ENCODE data around the gene TOX4.

Gene TOX4

DNA sequence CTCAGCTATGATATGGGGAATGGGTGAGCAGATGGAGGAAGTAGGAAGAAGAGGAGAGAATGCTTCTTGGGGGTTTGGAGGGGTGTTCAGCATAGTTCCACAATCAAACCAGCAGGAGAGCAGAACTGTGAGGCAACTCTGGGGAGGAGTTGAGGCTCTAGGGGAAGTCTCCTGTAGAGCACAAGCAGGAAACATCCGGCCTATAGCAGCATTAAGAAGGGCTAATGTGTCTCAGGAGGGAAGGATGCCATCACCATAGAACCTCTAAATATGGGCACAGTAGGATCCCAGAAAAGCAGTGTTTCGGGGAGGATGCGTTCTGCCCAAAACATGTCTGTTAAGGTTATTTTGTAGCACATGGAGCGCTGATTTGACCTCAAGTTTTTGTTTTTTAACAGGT, 57.6 kb downstream of the TOX4 start:
- no peak overlapping the region for H3K4me2 ChIP-seq (ENCODE audit: insufficient read depth, low read length)
- H2AFZ ChIP-seq (ENCODE audit: low read depth, low read length) = no peak overlapping the region
- H4K20me1 ChIP-seq (ENCODE audit: insufficient read depth, low read length) = no peaks in the 10 kb centered on the region
- H3K36me3 ChIP-seq (ENCODE audit: insufficient read depth, low read length) = no peaks in the 10 kb centered on the region
- peaks cover 22% of the 10 kb centered on the region for H3K27me3 ChIP-seq (ENCODE audit: insufficient read depth, low read length, poor library complexity)
- no peaks in the 10 kb centered on the region for H3K4me1 ChIP-seq (ENCODE audit: insufficient read depth, low read length)
- DNase-seq (no peak), ATAC-seq (ENCODE audit: insufficient read depth, low read depth) (no peak)
- no peaks in the 10 kb centered on the region for H3K79me2 ChIP-seq (ENCODE audit: insufficient read depth, low read length)
- H3K4me3 ChIP-seq (ENCODE audit: low read depth in 1 of 2, low read length in 2 of 2) = no peak overlapping the region
- no peak for TF ChIP-seq EZH2 (IDR thresholded peaks at IDR 0.05; ENCODE audit: borderline replicate concordance, low read depth, low read length, severe bottlenecking)
- TF ChIP-seq, protein P1, sequence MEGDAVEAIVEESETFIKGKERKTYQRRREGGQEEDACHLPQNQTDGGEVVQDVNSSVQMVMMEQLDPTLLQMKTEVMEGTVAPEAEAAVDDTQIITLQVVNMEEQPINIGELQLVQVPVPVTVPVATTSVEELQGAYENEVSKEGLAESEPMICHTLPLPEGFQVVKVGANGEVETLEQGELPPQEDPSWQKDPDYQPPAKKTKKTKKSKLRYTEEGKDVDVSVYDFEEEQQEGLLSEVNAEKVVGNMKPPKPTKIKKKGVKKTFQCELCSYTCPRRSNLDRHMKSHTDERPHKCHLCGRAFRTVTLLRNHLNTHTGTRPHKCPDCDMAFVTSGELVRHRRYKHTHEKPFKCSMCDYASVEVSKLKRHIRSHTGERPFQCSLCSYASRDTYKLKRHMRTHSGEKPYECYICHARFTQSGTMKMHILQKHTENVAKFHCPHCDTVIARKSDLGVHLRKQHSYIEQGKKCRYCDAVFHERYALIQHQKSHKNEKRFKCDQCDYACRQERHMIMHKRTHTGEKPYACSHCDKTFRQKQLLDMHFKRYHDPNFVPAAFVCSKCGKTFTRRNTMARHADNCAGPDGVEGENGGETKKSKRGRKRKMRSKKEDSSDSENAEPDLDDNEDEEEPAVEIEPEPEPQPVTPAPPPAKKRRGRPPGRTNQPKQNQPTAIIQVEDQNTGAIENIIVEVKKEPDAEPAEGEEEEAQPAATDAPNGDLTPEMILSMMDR (IDR thresholded peaks at IDR 0.05; ENCODE audit: borderline replicate concordance, extremely low read depth, low read length, poor library complexity, severe bottlenecking) = no peak
- no peaks in the 10 kb centered on the region for H3K9me3 ChIP-seq (ENCODE audit: insufficient read depth, low read length, severe bottlenecking)
- H3K9ac ChIP-seq (ENCODE audit: low read depth, low read length) = no peak overlapping the region
- H3K27ac ChIP-seq (ENCODE audit: low read length) = no peak overlapping the region

DNA sequence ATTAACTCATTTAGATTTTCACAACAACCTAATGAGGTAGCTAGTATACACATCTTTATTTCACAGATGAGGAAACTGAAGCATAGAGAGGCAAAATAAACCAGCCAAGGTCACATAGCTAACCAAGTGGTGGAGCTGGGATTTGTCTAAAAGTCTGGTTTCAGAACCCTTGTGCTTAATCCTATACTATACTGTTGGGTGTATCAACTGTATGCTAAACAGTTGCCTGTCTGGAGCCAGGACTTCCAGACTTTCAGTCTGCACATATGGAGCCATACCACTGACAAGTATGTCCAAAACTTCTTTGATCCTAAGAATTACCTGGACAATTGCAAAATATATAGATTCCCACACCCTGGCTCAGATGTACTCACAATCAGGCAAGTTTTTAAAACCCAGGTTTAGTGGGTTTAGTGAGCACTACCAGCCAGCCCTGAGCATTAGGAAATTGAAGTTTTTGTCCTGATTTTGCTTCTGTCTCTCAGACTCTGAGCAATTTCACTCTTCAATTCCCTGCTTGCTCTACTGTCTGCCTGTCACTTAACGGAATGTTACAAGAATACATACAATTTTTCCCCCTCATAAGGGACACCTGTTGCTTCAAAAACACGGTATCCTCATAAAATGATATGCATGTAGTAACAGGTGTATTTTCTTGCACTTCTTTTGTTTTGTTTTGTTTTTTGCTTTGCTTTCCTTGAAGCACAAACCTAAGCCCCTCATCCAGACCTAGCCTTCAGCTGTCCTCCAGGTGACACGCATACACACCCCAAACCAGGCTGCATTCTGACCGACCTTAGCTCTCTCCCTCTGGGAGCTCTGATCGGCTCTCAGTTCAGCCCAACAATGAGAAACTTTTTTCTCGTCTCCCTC, 58.8 kb downstream of the TOX4 start:
- ATAC-seq (ENCODE audit: insufficient read depth, low read depth) (no peak), DNase-seq (no peak)
- Histone ChIP-seq H3K36me3 (ENCODE audit: insufficient read depth, low read length) (no peaks in the 10 kb centered on the region), H3K27me3 (ENCODE audit: insufficient read depth, low read length, poor library complexity) (peaks cover 22% of the 10 kb centered on the region), H3K4me3 (ENCODE audit: low read depth in 1 of 2, low read length in 2 of 2) (no peak overlapping the region), H3K9ac (ENCODE audit: low read depth, low read length) (no peak overlapping the region), H4K20me1 (ENCODE audit: insufficient read depth, low read length) (no peaks in the 10 kb centered on the region), H3K4me2 (ENCODE audit: insufficient read depth, low read length) (no peak overlapping the region), H3K9me3 (ENCODE audit: insufficient read depth, low read length, severe bottlenecking) (no peaks in the 10 kb centered on the region), H3K4me1 (ENCODE audit: insufficient read depth, low read length) (no peaks in the 10 kb centered on the region), H2AFZ (ENCODE audit: low read depth, low read length) (no peak overlapping the region), H3K27ac (ENCODE audit: low read length) (no peak overlapping the region), H3K79me2 (ENCODE audit: insufficient read depth, low read length) (no peaks in the 10 kb centered on the region)
- TF ChIP-seq, protein P1 (IDR thresholded peaks at IDR 0.05; ENCODE audit: borderline replicate concordance, extremely low read depth, low read length, poor library complexity, severe bottlenecking) = no peak
- TF ChIP-seq EZH2 (IDR thresholded peaks at IDR 0.05; ENCODE audit: borderline replicate concordance, low read depth, low read length, severe bottlenecking) = no peak

DNA sequence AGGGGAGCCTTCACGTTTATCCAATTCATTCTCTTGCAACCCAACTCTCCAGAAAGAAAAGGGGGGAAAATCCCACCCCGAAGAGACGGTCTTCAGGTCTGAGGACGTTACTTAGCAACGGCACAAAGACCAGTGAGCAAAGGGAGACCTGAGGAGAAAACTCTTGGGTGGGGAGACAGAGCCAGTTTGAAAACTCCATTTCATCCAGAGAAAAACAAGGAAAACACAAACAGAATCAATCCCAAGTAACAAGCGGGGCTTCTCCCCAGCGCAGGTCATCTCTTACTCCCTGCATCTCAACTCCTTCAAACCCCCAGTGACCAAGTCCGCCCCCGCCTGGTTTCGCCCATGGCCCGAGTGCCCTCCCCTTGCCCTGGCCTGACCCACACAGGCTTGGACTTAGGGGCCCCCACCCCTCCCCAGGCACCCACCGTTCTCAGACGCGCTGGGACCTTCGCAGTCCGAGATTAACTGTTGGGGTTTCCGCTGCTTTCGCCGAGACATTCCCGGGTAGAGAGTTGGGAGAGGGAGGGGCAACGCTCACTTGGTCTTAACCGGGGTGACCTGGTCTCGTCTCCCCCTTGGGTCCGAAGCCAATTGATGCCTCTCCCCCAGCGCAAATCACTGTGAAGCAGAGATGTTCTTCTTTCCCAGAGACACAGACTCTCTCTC, 59.6 kb downstream of the TOX4 start:
- no peak overlapping the region for H3K4me2 ChIP-seq (ENCODE audit: insufficient read depth, low read length)

More for the DNA sequence above, 59.6 kb downstream of the TOX4 start:
- Histone ChIP-seq H3K9me3 (ENCODE audit: insufficient read depth, low read length, severe bottlenecking) (no peaks in the 10 kb centered on the region), H2AFZ (ENCODE audit: low read depth, low read length) (no peak overlapping the region), H3K27me3 (ENCODE audit: insufficient read depth, low read length, poor library complexity) (peaks cover 22% of the 10 kb centered on the region), H3K4me1 (ENCODE audit: insufficient read depth, low read length) (no peaks in the 10 kb centered on the region), H3K9ac (ENCODE audit: low read depth, low read length) (no peak overlapping the region), H3K36me3 (ENCODE audit: insufficient read depth, low read length) (no peaks in the 10 kb centered on the region), H3K27ac (ENCODE audit: low read length) (no peak overlapping the region), H3K79me2 (ENCODE audit: insufficient read depth, low read length) (no peaks in the 10 kb centered on the region), H4K20me1 (ENCODE audit: insufficient read depth, low read length) (no peaks in the 10 kb centered on the region), H3K4me3 (ENCODE audit: low read depth in 1 of 2, low read length in 2 of 2) (no peak overlapping the region)
- TF ChIP-seq, protein P1 (IDR thresholded peaks at IDR 0.05; ENCODE audit: borderline replicate concordance, extremely low read depth, low read length, poor library complexity, severe bottlenecking) = no peak
- TF ChIP-seq EZH2 (IDR thresholded peaks at IDR 0.05; ENCODE audit: borderline replicate concordance, low read depth, low read length, severe bottlenecking) = no peak
- ATAC-seq (ENCODE audit: insufficient read depth, low read depth) (no peak), DNase-seq (no peak)
